HEK293T (cell line): ENCODE results near the gene ETV6.

ENCODE experiments used
- CTCF ChIA-PET: fragments of 350-600 bp; formaldehyde crosslinking; extraction: SDS; loops from one replicate; lab custom pipeline; 2021; ENCODE audit warnings: antibody characterized with exemption, inconsistent platforms; lab: Yijun Ruan, JAX
- POLR2A ChIA-PET: fragments of 350-600 bp; formaldehyde crosslinking; extraction: SDS; loops from one replicate; lab custom pipeline; 2020; ENCODE audit warnings: antibody characterized with exemption, inconsistent platforms; lab: Yijun Ruan, JAX
- DNase-seq: peaks from one replicate; pipeline ENCODE4 v3.0.0; 2012; ENCODE audit warnings: mixed read lengths; ENCODE audit errors: extremely low spot score
- ARNT ChIP-seq: fragments of 450-650 bp; IDR thresholded peaks from 2 replicates; pipeline ENCODE4 v1.6.1; 2017; ENCODE audit warnings: mild to moderate bottlenecking
- BHLHE40 ChIP-seq: fragments of 450-650 bp; IDR thresholded peaks from 2 replicates; pipeline ENCODE4 v1.6.1; 2016; ENCODE audit warnings: mild to moderate bottlenecking, moderate library complexity, borderline replicate concordance
- CTBP1 ChIP-seq: fragments of 450-650 bp; IDR thresholded peaks from 2 replicates; pipeline ENCODE4 v1.6.1; 2016; ENCODE audit warnings: borderline replicate concordance
- ELF4 ChIP-seq: fragments of 450-650 bp; IDR thresholded peaks from 2 replicates; pipeline ENCODE4 v1.6.1; 2017; ENCODE audit warnings: antibody characterized with exemption
- FOXA1 ChIP-seq: fragments of 450-650 bp; IDR thresholded peaks from 2 replicates; pipeline ENCODE4 v1.6.1; 2016; ENCODE audit warnings: mild to moderate bottlenecking
- FOXK2 ChIP-seq: fragments of 450-650 bp; IDR thresholded peaks from 2 replicates; pipeline ENCODE4 v1.6.1; 2016; ENCODE audit warnings: mild to moderate bottlenecking
- FOXM1 ChIP-seq: fragments of 450-650 bp; IDR thresholded peaks from 2 replicates; pipeline ENCODE4 v1.6.1; 2017; ENCODE audit warnings: mild to moderate bottlenecking, borderline replicate concordance
- HDGF ChIP-seq: fragments of 450-650 bp; IDR thresholded peaks from 2 replicates; pipeline ENCODE4 v1.6.1; 2017; ENCODE audit warnings: antibody characterized with exemption, borderline replicate concordance
- L3MBTL2 ChIP-seq: fragments of 450-650 bp; conservative IDR thresholded peaks from 2 replicates; pipeline ENCODE4 v1.6.1; 2016; ENCODE audit warnings: mild to moderate bottlenecking
- LEF1 ChIP-seq: fragments of 450-650 bp; IDR thresholded peaks from 2 replicates; pipeline ENCODE4 v1.6.1; 2017; ENCODE audit warnings: mild to moderate bottlenecking, borderline replicate concordance
- NFRKB ChIP-seq: fragments of 450-650 bp; IDR thresholded peaks from 2 replicates; pipeline ENCODE4 v1.6.1; 2016; ENCODE audit warnings: mild to moderate bottlenecking, moderate library complexity
- PKNOX1 ChIP-seq: fragments of 450-650 bp; IDR thresholded peaks from 2 replicates; pipeline ENCODE4 v1.6.1; 2016
- SP1 ChIP-seq: fragments of 450-650 bp; IDR thresholded peaks from 2 replicates; pipeline ENCODE4 v1.6.1; 2017
- SUZ12 ChIP-seq: fragments of 450-650 bp; IDR thresholded peaks from 2 replicates; pipeline ENCODE4 v1.6.1; 2016; ENCODE audit warnings: mild to moderate bottlenecking
- TARDBP ChIP-seq: fragments of 450-650 bp; IDR thresholded peaks from 2 replicates; pipeline ENCODE4 v1.6.1; 2016
- ZNF384 ChIP-seq: fragments of 450-650 bp; IDR thresholded peaks from 2 replicates; pipeline ENCODE4 v1.6.1; 2016

Gene ETV6

GRCh38 chr12:11927286-11927935 lies 277.9 kb downstream of the ETV6 start:
- ChIA-PET CTCF (no interaction called here), POLR2A (no interaction called here)
- DNase-seq: no peak
- TF ChIP-seq ELF4: no peak
- no peak for TF ChIP-seq HDGF
- no peak for TF ChIP-seq FOXM1
- TF ChIP-seq NFRKB: no peak

- DNase-seq: no peak
- ChIA-PET POLR2A (no interaction called here), CTCF (no interaction called here)
- no peak for TF ChIP-seq HDGF
- TF ChIP-seq SUZ12: no peak
- no peak for TF ChIP-seq LEF1
- no peak for TF ChIP-seq NFRKB
- TF ChIP-seq ZNF384: no peak
- TF ChIP-seq ARNT: no peak
- TF ChIP-seq ELF4: no peak
- no peak for TF ChIP-seq FOXA1
- TF ChIP-seq L3MBTL2: no peak
- no peak for TF ChIP-seq FOXK2
- no peak for TF ChIP-seq CTBP1
- no peak for TF ChIP-seq BHLHE40
- no peak for TF ChIP-seq PKNOX1
- no peak for TF ChIP-seq TARDBP
Measured at GRCh38 chr12:11929714-11930113, 280.2 kb downstream of the ETV6 start.

GRCh38 chr12:11939223-11939622 lies 289.7 kb downstream of the ETV6 start:
- DNase-seq: no peak
- POLR2A ChIA-PET: no interaction called here
- TF ChIP-seq TARDBP (no peak), BHLHE40 (no peak), FOXM1 (no peak), CTBP1 (no peak), FOXK2 (no peak), L3MBTL2 (no peak), PKNOX1 (no peak), LEF1 (no peak), NFRKB (no peak), FOXA1 (no peak), ZNF384 (no peak), SUZ12 (no peak)
- CTCF ChIA-PET: no interaction called here

GRCh38 chr12:11941606-11942337 lies 292.3 kb downstream of the ETV6 start:
- no peak for DNase-seq
- ChIA-PET CTCF (no interaction called here), POLR2A (no interaction called here)
- TF ChIP-seq CTBP1 (no peak), TARDBP (no peak), LEF1 (no peak), PKNOX1 (no peak), ARNT (no peak), ZNF384 (no peak), BHLHE40 (no peak), FOXA1 (no peak), FOXK2 (no peak), SUZ12 (no peak), NFRKB (no peak), L3MBTL2 (no peak), SP1 (no peak), HDGF (no peak)

GRCh38 chr12:11943919-11944700 lies 294.6 kb downstream of the ETV6 start:
- ChIA-PET CTCF (no interaction called here), POLR2A (no interaction called here)
- TF ChIP-seq NFRKB (no peak), FOXM1 (no peak), ZNF384 (no peak), FOXK2 (no peak), SP1 (no peak), BHLHE40 (no peak), FOXA1 (no peak), PKNOX1 (no peak), SUZ12 (no peak), LEF1 (no peak), L3MBTL2 (no peak), ARNT (no peak), CTBP1 (no peak)
- no peak for DNase-seq
